ENCODE data around the gene SEPTIN2.

DNA sequence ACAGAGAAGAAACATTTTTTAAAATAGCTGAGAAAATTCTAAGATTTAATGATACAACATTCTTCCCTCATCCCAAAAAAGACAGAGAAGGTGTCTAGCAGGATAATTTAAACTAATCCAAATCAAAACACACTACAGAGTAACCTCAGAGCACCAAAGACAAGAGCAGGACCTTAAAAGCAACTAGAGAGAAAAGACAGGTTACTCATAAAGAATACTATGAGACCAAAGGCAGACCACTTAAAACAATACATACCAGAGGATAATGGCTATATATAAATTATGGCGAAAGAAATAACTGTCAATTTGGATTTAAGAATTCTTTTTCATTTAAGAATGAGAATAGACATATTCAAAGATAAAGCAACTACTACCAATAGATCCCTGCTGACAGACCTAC, 40.2 kb upstream of the SEPTIN2 start:
- TF ChIP-seq ZFP30 (CRISPR knock-in tag; IDR thresholded peaks at IDR 0.05) (no peak), ISL1 (CRISPR knock-in tag; IDR thresholded peaks at IDR 0.05) (no peak)
- TF ChIP-seq, protein P1, sequence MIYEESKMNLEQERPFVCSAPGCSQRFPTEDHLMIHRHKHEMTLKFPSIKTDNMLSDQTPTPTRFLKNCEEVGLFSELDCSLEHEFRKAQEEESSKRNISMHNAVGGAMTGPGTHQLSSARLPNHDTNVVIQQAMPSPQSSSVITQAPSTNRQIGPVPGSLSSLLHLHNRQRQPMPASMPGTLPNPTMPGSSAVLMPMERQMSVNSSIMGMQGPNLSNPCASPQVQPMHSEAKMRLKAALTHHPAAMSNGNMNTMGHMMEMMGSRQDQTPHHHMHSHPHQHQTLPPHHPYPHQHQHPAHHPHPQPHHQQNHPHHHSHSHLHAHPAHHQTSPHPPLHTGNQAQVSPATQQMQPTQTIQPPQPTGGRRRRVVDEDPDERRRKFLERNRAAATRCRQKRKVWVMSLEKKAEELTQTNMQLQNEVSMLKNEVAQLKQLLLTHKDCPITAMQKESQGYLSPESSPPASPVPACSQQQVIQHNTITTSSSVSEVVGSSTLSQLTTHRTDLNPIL (CRISPR knock-in tag; IDR thresholded peaks at IDR 0.05; ENCODE audit: low read depth): no peak
